Neural progenitor cell (in vitro differentiated cells): Measurements from ENCODE around the gene ARHGEF2. TPM values are rescaled to one million over a fixed set of nuclear protein-coding genes. Genes with fewer than 3 reads are reported as not detected.

Experiments
- DNase-seq: peaks from one replicate; pipeline ENCODE4 v3.0.0-alpha.2; 2016; ENCODE audit warnings: low spot score
- H2AFZ ChIP-seq: fragments of 200-600 bp; sonication (generic); replicated peaks from 2 replicates; pipeline ENCODE4 v1.6.1; 2016; ENCODE audit warnings: antibody characterized with exemption
- H3F3A ChIP-seq: fragments of 200-600 bp; sonication (generic); 2 replicates; pipeline ENCODE4 v1.6.1; 2016; ENCODE audit warnings: antibody characterized with exemption, low read depth
- H3K27ac ChIP-seq: fragments of 200-600 bp; sonication (generic); 2 replicates; pipeline ENCODE4 v1.5.1; 2016; ENCODE audit warnings: mild to moderate bottlenecking
- H3K27me3 ChIP-seq: fragments of 200-600 bp; sonication (generic); 2 replicates; pipeline ENCODE4 v1.6.1; 2016; ENCODE audit warnings: mild to moderate bottlenecking, moderate library complexity
- H3K36me3 ChIP-seq: fragments of 200-600 bp; sonication (generic); 2 replicates; pipeline ENCODE4 v1.5.1; 2016
- H3K4me1 ChIP-seq: fragments of 200-600 bp; sonication (generic); 2 replicates; pipeline ENCODE4 v1.6.1; 2016; ENCODE audit warnings: mixed run types
- H3K4me2 ChIP-seq: fragments of 200-600 bp; sonication (generic); 2 replicates; pipeline ENCODE4 v1.6.1; 2016
- H3K4me3 ChIP-seq: fragments of 200-600 bp; sonication (generic); 2 replicates; pipeline ENCODE4 v1.5.1; 2016
- H3K79me2 ChIP-seq: fragments of 200-600 bp; sonication (generic); 2 replicates; pipeline ENCODE4 v1.6.1; 2016; ENCODE audit warnings: low read depth
- H3K9ac ChIP-seq: fragments of 200-600 bp; sonication (generic); 2 replicates; pipeline ENCODE4 v1.6.1; 2016
- H3K9me3 ChIP-seq: fragments of 200-600 bp; sonication (generic); 2 replicates; pipeline ENCODE4 v1.5.1; 2016; ENCODE audit warnings: low read depth
- H4K20me1 ChIP-seq: fragments of 200-600 bp; sonication (generic); 2 replicates; pipeline ENCODE4 v1.6.1; 2016; ENCODE audit warnings: low read depth
- H3K27ac Mint-ChIP-seq: 3 replicates; pipeline ENCODE4 v1.8.0; 2021; ENCODE audit warnings: mixed read lengths
- H3K27me3 Mint-ChIP-seq: 2 replicates; pipeline ENCODE4 v1.8.0; 2022; ENCODE audit warnings: low read depth, mild to moderate bottlenecking, inconsistent platforms, moderate library complexity, mixed read lengths; ENCODE audit not compliant: insufficient read depth
- H3K36me3 Mint-ChIP-seq: 3 replicates; pipeline ENCODE4 v1.8.0; 2021; ENCODE audit warnings: mixed read lengths
- H3K4me1 Mint-ChIP-seq: 3 replicates; pipeline ENCODE4 v1.8.0; 2021; ENCODE audit warnings: mixed read lengths
- H3K4me3 Mint-ChIP-seq: 3 replicates; pipeline ENCODE4 v1.8.0; 2021; ENCODE audit warnings: mild to moderate bottlenecking, moderate library complexity, mixed read lengths
- H3K9me3 Mint-ChIP-seq: 3 replicates; pipeline ENCODE4 v1.8.0; 2020; ENCODE audit warnings: mixed read lengths
- EZH2 ChIP-seq: fragments of 200-600 bp; sonication (generic); IDR thresholded peaks from 2 replicates; pipeline ENCODE4 v1.6.1; 2017; ENCODE audit warnings: antibody characterized with exemption, mild to moderate bottlenecking, moderate library complexity
- EZH2phosphoT487 ChIP-seq: fragments of 200-600 bp; sonication (generic); IDR thresholded peaks from 2 replicates; pipeline ENCODE4 v1.6.1; 2017; ENCODE audit warnings: antibody characterized with exemption
- total RNA-seq: library from RNA; depleted of rRNA; stranded (reverse); fragments of >200 nt; gene quantifications from 2 replicates; pipeline ENCODE4 v1.2.3, GENCODE V29; 2015; ENCODE audit warnings: low replicate concordance
- TF ChIP-seq, protein P1 (sequence below): fragments of 200-600 bp; sonication (generic); IDR thresholded peaks from 2 replicates; pipeline ENCODE4 v1.5.1; 2017; ENCODE audit warnings: antibody characterized with exemption, mild to moderate bottlenecking

The ARHGEF2 gene
- total RNA-seq, 1 donor from 2014 or later: 79.7 TPM

DNA sequence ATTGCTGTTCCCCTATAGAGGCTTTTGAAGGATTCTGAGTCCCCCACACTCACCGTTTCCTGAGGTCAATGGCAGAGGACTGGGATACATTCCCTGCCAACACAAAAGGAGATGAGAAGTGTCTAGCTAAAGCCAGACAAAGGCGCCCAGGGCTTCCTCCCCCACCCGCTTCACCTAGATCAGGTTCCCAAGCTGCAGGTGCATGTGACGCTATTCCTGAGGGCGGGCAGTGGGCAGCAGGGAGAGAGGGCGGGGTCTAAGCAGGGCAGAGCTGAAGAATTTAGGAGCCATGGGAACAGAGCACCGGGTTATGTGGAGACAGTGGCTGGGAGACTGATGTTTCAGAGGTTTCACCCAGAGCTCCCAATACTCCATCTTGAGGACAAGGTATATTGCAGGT is 6.0 kb upstream of the ARHGEF2 start:
- H3K4me3 Mint-ChIP-seq: no peak overlapping the region
- no peaks in the 10 kb centered on the region for H3K9me3 Mint-ChIP-seq
- H3K27me3 Mint-ChIP-seq: no peaks in the 10 kb centered on the region
- peak overlapping the region; percentile 42 for H3K4me2 ChIP-seq
- H3K79me2 ChIP-seq: peaks cover 6% of the 10 kb centered on the region
- no peaks in the 10 kb centered on the region for H3K27me3 ChIP-seq
- peaks cover 26% of the 10 kb centered on the region for H3K4me1 Mint-ChIP-seq
- TF ChIP-seq EZH2: no peak
- TF ChIP-seq EZH2phosphoT487: no peak
- no peaks in the 10 kb centered on the region for H3K36me3 ChIP-seq
- H3K4me1 ChIP-seq: peaks cover 28% of the 10 kb centered on the region
- H3K4me3 ChIP-seq: no peak overlapping the region
- H3K9me3 ChIP-seq: no peaks in the 10 kb centered on the region
- peak overlapping the region; percentile 45 for H2AFZ ChIP-seq
- no peak overlapping the region for H3K9ac ChIP-seq
- H3K36me3 Mint-ChIP-seq: no peaks in the 10 kb centered on the region
- H3F3A ChIP-seq: peaks cover 21% of the 10 kb centered on the region
- no peak overlapping the region for H3K27ac Mint-ChIP-seq
- H4K20me1 ChIP-seq: no peaks in the 10 kb centered on the region
- DNase-seq: peak; percentile 69
- no peak overlapping the region for H3K27ac ChIP-seq

DNA sequence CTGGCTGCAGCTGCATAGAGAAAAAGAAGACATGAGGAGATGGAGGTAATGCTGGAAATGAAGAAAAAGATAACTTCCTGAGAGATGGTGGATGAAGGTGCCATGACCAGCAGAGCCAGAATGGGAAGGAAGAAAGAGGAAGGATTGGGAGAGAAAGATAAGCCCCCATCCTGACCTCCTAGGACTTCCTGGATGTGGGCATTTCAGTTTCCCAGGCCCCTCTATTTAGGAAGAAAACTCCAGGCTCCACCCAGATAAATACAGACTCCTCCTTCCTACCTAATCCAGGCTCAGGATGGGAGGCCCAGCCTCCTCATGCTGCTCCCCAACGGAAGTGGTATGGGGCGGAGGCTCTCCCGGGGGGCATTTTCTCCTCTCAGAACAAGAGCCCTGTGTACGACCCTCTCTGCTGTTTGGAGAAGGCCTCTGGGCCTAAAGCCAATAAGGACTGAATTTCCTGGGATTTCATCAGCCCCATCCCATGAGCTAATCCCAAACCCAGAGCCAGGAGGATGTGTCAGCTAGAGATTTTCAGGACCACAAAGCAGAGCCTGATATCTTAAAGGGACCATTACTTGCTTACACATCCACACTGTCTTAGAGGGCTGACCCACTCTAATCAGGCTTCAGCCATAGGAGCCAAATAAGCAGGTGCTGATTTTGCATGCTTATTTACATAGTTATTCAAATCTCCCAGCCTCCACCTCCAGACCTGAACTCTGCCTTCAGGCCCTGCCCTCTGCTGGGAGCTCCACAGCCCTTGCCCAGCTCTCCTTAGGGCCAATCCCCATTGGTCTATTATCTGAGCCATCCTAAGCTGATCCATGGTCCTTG is 5.1 kb upstream of the ARHGEF2 start:
- Histone ChIP-seq H3K36me3 (no peaks in the 10 kb centered on the region), H4K20me1 (no peaks in the 10 kb centered on the region), H3K4me3 (no peak overlapping the region), H3K9me3 (no peaks in the 10 kb centered on the region), H3K27ac (no peak overlapping the region), H2AFZ (no peak overlapping the region), H3F3A (peaks cover 30% of the 10 kb centered on the region), H3K4me2 (no peak overlapping the region), H3K79me2 (peaks cover 12% of the 10 kb centered on the region), H3K27me3 (no peaks in the 10 kb centered on the region), H3K9ac (no peak overlapping the region), H3K4me1 (peaks cover 33% of the 10 kb centered on the region)
- Mint-ChIP-seq H3K4me3 (no peak overlapping the region), H3K27me3 (no peaks in the 10 kb centered on the region), H3K4me1 (peaks cover 33% of the 10 kb centered on the region), H3K36me3 (no peaks in the 10 kb centered on the region), H3K27ac (no peak overlapping the region), H3K9me3 (no peaks in the 10 kb centered on the region)
- peak; percentile 45 for DNase-seq
- no peak for TF ChIP-seq EZH2
- TF ChIP-seq EZH2phosphoT487: no peak
- TF ChIP-seq, protein P1, sequence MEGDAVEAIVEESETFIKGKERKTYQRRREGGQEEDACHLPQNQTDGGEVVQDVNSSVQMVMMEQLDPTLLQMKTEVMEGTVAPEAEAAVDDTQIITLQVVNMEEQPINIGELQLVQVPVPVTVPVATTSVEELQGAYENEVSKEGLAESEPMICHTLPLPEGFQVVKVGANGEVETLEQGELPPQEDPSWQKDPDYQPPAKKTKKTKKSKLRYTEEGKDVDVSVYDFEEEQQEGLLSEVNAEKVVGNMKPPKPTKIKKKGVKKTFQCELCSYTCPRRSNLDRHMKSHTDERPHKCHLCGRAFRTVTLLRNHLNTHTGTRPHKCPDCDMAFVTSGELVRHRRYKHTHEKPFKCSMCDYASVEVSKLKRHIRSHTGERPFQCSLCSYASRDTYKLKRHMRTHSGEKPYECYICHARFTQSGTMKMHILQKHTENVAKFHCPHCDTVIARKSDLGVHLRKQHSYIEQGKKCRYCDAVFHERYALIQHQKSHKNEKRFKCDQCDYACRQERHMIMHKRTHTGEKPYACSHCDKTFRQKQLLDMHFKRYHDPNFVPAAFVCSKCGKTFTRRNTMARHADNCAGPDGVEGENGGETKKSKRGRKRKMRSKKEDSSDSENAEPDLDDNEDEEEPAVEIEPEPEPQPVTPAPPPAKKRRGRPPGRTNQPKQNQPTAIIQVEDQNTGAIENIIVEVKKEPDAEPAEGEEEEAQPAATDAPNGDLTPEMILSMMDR: no peak

- DNase-seq: no peak
- H3K27me3 Mint-ChIP-seq: peaks cover 3% of the 10 kb centered on the region
- TF ChIP-seq, protein P1: no peak
- TF ChIP-seq EZH2phosphoT487 (no peak), EZH2 (no peak)
- no peaks in the 10 kb centered on the region for H3K36me3 Mint-ChIP-seq
- no peak overlapping the region for H3K4me2 ChIP-seq
- H3K27ac ChIP-seq: no peak overlapping the region
- peaks cover 2% of the 10 kb centered on the region for H4K20me1 ChIP-seq
- peaks cover 42% of the 10 kb centered on the region for H3F3A ChIP-seq
- H3K9me3 ChIP-seq: no peaks in the 10 kb centered on the region
- no peaks in the 10 kb centered on the region for H3K27me3 ChIP-seq
- H3K9me3 Mint-ChIP-seq: no peaks in the 10 kb centered on the region
- H3K27ac Mint-ChIP-seq: no peak overlapping the region
- H3K4me3 Mint-ChIP-seq: no peak overlapping the region
- no peaks in the 10 kb centered on the region for H3K36me3 ChIP-seq
- peaks cover 33% of the 10 kb centered on the region for H3K4me1 ChIP-seq
- H3K79me2 ChIP-seq: peaks cover 25% of the 10 kb centered on the region
- peaks cover 38% of the 10 kb centered on the region for H3K4me1 Mint-ChIP-seq
- H2AFZ ChIP-seq: no peak overlapping the region
- H3K4me3 ChIP-seq: no peak overlapping the region
- no peak overlapping the region for H3K9ac ChIP-seq
Observed at GRCh38 chr1:155982106-155982505, 3.8 kb upstream of the ARHGEF2 start.
